GM12801 (cell line): ENCODE results near the gene C16orf89.
"Not testable (repeated sequence)": the region's sequence is repeated elsewhere in the genome, so short reads cannot be mapped to it uniquely, and the experiment has no call there.

Experiments used
- TF ChIP-seq, protein P1 (sequence below): IDR thresholded peaks from one replicate; pipeline ENCODE4 v1.5.1; 2011; ENCODE audit warnings: control low read depth; ENCODE audit not compliant: insufficient read length; ENCODE audit errors: extremely low read depth

C16orf89 gene

DNA sequence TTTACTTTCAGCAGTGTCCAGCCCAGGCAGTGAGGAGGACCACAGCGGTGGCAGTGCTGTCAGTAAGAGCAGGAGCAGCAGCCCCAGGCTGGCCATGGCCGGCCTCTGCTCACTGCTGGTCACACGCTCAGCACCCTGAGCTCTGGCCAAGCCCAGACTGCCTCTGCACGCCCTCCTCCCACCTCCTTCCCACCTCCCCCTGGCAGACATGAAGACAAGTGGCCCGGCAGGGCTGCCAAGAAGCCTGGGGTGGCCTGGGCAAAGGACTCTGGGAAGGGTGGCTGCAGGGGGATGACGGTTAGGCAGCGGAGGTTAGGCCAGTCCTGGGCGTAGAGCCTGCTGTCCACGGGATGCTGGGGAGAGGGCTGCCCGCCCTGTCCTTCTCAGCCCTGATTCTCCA is at the start of gene C16orf89:
C16orf89 (minus strand) TSS at position 144 of the 400 bp plus-strand sequence; CDS start at position 96, 48 bp downstream.
- TF ChIP-seq, protein P1, sequence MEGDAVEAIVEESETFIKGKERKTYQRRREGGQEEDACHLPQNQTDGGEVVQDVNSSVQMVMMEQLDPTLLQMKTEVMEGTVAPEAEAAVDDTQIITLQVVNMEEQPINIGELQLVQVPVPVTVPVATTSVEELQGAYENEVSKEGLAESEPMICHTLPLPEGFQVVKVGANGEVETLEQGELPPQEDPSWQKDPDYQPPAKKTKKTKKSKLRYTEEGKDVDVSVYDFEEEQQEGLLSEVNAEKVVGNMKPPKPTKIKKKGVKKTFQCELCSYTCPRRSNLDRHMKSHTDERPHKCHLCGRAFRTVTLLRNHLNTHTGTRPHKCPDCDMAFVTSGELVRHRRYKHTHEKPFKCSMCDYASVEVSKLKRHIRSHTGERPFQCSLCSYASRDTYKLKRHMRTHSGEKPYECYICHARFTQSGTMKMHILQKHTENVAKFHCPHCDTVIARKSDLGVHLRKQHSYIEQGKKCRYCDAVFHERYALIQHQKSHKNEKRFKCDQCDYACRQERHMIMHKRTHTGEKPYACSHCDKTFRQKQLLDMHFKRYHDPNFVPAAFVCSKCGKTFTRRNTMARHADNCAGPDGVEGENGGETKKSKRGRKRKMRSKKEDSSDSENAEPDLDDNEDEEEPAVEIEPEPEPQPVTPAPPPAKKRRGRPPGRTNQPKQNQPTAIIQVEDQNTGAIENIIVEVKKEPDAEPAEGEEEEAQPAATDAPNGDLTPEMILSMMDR = no peak

DNA sequence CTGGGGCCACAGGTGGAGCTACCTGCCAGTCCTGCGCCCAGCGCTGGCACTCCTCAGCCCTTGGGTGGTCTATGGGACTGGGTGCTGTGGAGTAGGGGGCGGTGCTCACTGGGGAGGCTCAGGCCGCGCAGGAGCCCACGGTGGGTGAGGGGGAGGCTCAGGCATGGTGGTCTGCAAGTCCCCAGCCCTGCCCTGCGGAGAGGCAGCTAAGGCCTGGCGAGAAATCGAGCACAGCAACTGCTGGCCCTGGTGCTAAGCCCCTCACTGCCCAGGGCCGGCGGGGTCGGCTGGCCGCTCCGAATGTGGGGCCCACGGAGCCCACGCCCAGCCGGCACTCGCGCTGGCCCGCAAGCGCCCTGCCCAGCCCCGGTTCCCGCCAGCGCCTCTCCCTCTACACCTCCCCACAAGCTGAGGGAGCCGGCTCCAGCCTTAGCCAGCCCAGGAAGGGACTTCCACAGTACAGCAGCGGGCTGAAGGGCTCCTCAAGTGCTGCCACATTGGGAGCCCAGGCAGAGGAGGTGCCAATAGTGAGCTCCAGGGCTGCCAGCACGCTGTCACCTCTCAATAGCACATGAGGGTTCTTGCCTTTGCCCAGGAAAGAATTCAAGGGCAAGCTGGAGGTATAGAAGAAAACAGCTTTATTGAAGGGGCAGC is 42.9 kb upstream of the C16orf89 start:
- TF ChIP-seq, protein P1 = no peak

- TF ChIP-seq, protein P1 = not testable (repeated sequence)
Observed at GRCh38 chr16:5097470-5098220, 31.9 kb upstream of the C16orf89 start, which contains the start of gene EEF2KMT. TSS of gene EEF2KMT (minus strand) at chr16:5097795. CDS start at chr16:5097739, 56 bp downstream.

DNA sequence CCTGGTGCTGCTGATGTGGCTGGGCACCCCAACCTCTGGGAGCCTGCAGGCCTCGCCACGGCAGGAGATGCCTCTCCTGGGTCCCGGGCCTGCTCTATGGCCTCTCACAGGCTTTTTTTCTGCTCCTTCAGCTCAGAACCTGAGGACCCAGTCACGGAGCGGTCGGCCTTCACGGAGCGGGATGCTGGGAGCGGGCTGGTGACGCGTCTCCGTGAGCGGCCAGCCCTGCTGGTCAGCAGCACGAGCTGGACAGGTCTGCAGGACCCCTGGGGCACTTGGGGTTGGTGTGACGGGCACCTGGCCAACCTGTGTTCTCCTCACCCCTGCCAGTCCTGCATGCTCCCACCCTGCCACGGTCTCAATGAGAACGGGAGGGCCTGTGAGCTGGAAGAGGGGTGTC is 12.9 kb upstream of the C16orf89 start:
- TF ChIP-seq, protein P1 = no peak

DNA sequence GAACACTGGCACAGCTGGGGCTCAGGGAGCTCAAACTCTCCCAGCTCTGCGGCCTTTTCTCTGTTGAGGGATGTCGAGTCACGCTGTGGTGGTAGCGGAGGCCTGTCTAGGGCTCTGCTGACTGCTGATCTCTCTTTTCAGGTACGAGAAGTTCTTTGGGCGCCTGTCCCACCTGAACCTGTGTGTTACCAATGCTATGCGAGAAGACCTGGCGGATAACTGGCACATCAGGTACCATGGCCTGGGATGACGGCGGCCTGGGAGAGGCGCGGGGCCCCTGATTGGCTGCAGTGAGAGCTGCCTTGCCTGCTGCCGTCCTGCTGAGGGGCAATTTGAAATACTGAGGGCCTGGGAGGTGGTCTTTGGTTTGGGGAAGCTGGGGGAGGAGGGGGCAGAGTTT is 11.5 kb upstream of the C16orf89 start:
- TF ChIP-seq, protein P1 = no peak

DNA sequence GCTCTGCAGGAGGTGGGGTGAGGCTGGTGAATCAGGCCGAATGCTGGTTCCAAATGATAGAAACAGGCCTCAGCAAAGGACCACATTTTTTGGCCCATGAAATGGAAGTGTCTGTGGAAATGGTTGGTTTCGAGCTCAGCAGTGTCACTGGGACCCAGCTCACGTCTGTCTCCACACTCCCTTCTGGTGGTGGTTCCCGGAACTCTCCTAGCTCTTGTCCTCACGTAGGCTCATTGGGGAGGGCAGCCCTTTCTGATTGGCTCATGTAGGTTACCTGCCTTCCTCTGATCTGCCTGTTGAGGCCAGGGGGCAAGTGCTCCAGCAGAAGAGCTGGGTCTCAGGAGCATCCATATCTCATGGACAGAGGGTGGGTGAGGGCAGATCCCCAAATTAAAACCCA is 9.9 kb upstream of the C16orf89 start:
- TF ChIP-seq, protein P1 = no peak

- TF ChIP-seq, protein P1 = no peak
Observed at GRCh38 chr16:5073279-5073629, 7.5 kb upstream of the C16orf89 start.
